ENCODE data around the gene MGLL.

Gene MGLL

GRCh38 chr3:127675651-127676391, 146.5 kb downstream of the MGLL start:
- Histone ChIP-seq H3K27ac (peak overlapping the region in 1 of 21 experiments; percentile 5), H3K4me3 (no peak overlapping the region)

GRCh38 chr3:127674790-127675189, 147.5 kb downstream of the MGLL start:
- Histone ChIP-seq H3K4me3 (no peak overlapping the region), H3K27ac (no peak overlapping the region)

- Histone ChIP-seq H3K27ac (peak overlapping the region in 7 of 21 experiments; percentile 72 to 99 (median 94)), H3K4me3 (peak overlapping the region in 4 of 7 experiments; percentile 80 to 93 (median 90))
These were observed 148.1 kb downstream of the MGLL start for GRCh38 chr3:127674101-127674721.

- Histone ChIP-seq H3K27ac (peak overlapping the region; percentile 25 to 99 (median 91)), H3K4me3 (peak overlapping the region; percentile 77 to 93 (median 89))
These were observed 148.9 kb downstream of the MGLL start for GRCh38 chr3:127673191-127674100.

- Histone ChIP-seq H3K4me3 (peak within 1 kb of the TSS; percentile 77 to 93 (median 89)), H3K27ac (peak within 1 kb of the TSS; percentile 82 to 99 (median 94))
These were observed 149.7 kb downstream of the MGLL start, which contains the start of gene ABTB1 for GRCh38 chr3:127672429-127673190. ABTB1 (plus strand) TSS chr3:127672952; CDS start chr3:127673026, 74 bp downstream.

- peak overlapping the region; percentile 79 to 99 (median 94) for H3K27ac ChIP-seq
These were observed 150.5 kb downstream of the MGLL start for GRCh38 chr3:127671523-127672428.

GRCh38 chr3:127670761-127671522, 151.4 kb downstream of the MGLL start:
- peak overlapping the region in 1 of 21 experiments; percentile 91 for H3K27ac ChIP-seq
- no peak overlapping the region for H3K4me3 ChIP-seq

More at GRCh38 chr3:127671523-127672428, 150.5 kb downstream of the MGLL start:
- H3K4me3 ChIP-seq, result peak overlapping the region; percentile 77 to 93 (median 89)

GRCh38 chr3:127670229-127670559, 152.1 kb downstream of the MGLL start:
- H3K27ac ChIP-seq, result no peak overlapping the region
- no peak overlapping the region for H3K4me3 ChIP-seq

- no peak overlapping the region for H3K27ac ChIP-seq
- H3K4me3 ChIP-seq, result no peak overlapping the region
These were observed 152.6 kb downstream of the MGLL start for GRCh38 chr3:127669541-127670228.

- Histone ChIP-seq H3K27ac (no peak overlapping the region), H3K4me3 (no peak overlapping the region)
These were observed 153.4 kb downstream of the MGLL start for GRCh38 chr3:127668906-127669305.

- H3K4me3 ChIP-seq, result no peak overlapping the region
- H3K27ac ChIP-seq, result no peak overlapping the region
These were observed 155.1 kb downstream of the MGLL start for GRCh38 chr3:127667119-127667681.

GRCh38 chr3:127666676-127667075, 155.6 kb downstream of the MGLL start:
- no peak overlapping the region for H3K4me3 ChIP-seq
- H3K27ac ChIP-seq, result no peak overlapping the region

- no peak overlapping the region for H3K27ac ChIP-seq
These were observed 156.7 kb downstream of the MGLL start for GRCh38 chr3:127665586-127665985.

GRCh38 chr3:127665165-127665564, 157.2 kb downstream of the MGLL start:
- Histone ChIP-seq H3K27ac (no peak overlapping the region), H3K4me3 (no peak overlapping the region)

More at GRCh38 chr3:127665586-127665985, 156.7 kb downstream of the MGLL start:
- no peak overlapping the region for H3K4me3 ChIP-seq

- H3K27ac ChIP-seq, result no peak overlapping the region
- H3K4me3 ChIP-seq, result no peak overlapping the region
These were observed 159.2 kb downstream of the MGLL start for GRCh38 chr3:127663151-127663550.

GRCh38 chr3:127662001-127662469, 160.3 kb downstream of the MGLL start:
- Histone ChIP-seq H3K4me3 (no peak overlapping the region), H3K27ac (no peak overlapping the region)

GRCh38 chr3:127661600-127661999, 160.7 kb downstream of the MGLL start:
- Histone ChIP-seq H3K4me3 (no peak overlapping the region), H3K27ac (no peak overlapping the region)
